Gastroesophageal sphincter (tissue), 3 donors: Measurements from ENCODE around the gene SLC49A3.

Experiments
- POLR2AphosphoS5 ChIP-seq: sonication (generic); formaldehyde crosslinking; IDR thresholded peaks from one replicate; pipeline ENCODE4 v1.6.1; 2017; ENCODE audit warnings: antibody characterized with exemption
- TF ChIP-seq, protein P1 (sequence below), 4 experiments: fragments of 200-600 bp in 2 of 4; fragments of 450-650 bp in 2 of 4; sonication (generic) in 1 of 4; IDR thresholded peaks; one replicate each; pipeline ENCODE4 v1.5.1; 2017 to 2019; ENCODE audit warnings: antibody characterized with exemption in 4 of 4, mild to moderate bottlenecking in 2 of 4, moderate library complexity in 2 of 4

DNA sequence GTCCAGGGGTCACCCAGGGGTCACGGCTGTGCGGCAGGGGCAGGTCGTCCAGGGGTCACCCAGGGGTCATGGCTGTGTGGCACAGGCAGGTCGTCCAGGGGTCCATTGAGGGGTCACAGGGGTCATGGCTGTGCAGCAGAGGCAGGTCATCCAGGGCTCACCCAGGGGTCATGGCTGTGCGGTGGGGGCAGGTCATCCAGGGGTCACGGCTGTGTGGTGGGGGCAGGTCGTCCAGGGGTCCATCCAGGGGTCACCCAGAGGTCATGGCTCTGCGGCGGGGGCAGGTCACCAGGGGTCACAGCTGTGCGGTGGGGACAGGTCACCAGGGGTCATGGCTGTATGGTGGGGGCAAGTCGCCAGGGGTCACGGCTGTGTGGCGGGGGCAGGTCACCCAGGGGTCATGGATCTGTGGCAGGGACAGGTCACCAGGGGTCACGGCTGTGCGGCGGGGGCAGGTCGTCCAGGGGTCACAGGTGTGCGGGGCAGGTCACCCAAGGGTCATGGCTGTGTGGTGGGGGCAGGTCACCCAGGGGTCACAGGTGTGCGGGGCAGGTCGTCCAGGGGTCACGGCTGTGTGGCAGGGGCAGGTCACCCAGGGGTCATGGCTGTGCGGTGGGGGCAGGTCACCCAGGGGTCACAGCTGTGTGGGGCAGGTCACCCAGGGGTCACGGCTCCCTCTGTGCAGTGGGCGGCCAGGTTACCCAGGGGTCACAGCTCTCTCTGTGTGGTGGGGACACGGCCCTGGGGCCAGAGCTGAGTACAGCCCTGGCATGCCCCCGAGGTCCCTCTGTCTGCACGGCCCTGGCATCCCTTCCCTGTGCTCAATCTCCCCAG is 30.9 kb downstream of the SLC49A3 start:
- TF ChIP-seq, protein P1, sequence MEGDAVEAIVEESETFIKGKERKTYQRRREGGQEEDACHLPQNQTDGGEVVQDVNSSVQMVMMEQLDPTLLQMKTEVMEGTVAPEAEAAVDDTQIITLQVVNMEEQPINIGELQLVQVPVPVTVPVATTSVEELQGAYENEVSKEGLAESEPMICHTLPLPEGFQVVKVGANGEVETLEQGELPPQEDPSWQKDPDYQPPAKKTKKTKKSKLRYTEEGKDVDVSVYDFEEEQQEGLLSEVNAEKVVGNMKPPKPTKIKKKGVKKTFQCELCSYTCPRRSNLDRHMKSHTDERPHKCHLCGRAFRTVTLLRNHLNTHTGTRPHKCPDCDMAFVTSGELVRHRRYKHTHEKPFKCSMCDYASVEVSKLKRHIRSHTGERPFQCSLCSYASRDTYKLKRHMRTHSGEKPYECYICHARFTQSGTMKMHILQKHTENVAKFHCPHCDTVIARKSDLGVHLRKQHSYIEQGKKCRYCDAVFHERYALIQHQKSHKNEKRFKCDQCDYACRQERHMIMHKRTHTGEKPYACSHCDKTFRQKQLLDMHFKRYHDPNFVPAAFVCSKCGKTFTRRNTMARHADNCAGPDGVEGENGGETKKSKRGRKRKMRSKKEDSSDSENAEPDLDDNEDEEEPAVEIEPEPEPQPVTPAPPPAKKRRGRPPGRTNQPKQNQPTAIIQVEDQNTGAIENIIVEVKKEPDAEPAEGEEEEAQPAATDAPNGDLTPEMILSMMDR (IDR thresholded peaks at IDR 0.05) = no peak
- no peak for TF ChIP-seq POLR2AphosphoS5
